Urinary bladder (tissue), 4 donors: Measurements from ENCODE around the gene LMNA. TPM values are rescaled to one million over a fixed set of nuclear protein-coding genes. Genes with fewer than 3 reads are reported as not detected.

ENCODE experiments used
- DNase-seq: peaks from one replicate; pipeline ENCODE4 v3.0.0-alpha.2; 2015; ENCODE audit errors: extremely low spot score
- H3K27ac ChIP-seq: one replicate; pipeline ENCODE4 v1.5.1; 2013; ENCODE audit warnings: low read depth, mild to moderate bottlenecking, moderate library complexity
- H3K36me3 ChIP-seq: one replicate; pipeline ENCODE4 v1.6.1; 2013; ENCODE audit warnings: mild to moderate bottlenecking, moderate library complexity; ENCODE audit not compliant: insufficient read depth
- H3K4me1 ChIP-seq: one replicate; pipeline ENCODE4 v1.6.1; 2013; ENCODE audit warnings: mild to moderate bottlenecking, moderate library complexity; ENCODE audit not compliant: insufficient read depth
- H3K4me3 ChIP-seq: one replicate; pipeline ENCODE4 v1.5.1; 2013; ENCODE audit warnings: low read depth, low read length
- WGBS: extraction: QIAGEN DNeasy Blood & Tissue Kit; methylation state at CpG from one replicate; pipeline ENCODE4 v1.1.7; 2013; 5-methylcytosine and 5-hydroxymethylcytosine counted together
- polyA plus RNA-seq: library from polyadenylated mRNA; stranded (reverse); fragments of 200-250 nt; gene quantifications from one replicate; pipeline ENCODE4 v1.2.3, GENCODE V29; 2013
- total RNA-seq: library from RNA; depleted of rRNA; stranded (reverse); fragments of >200 nt; gene quantifications from one replicate; pipeline ENCODE4 v1.2.3, GENCODE V29; 2014
- donor health status: healthy with polysubstance abuse.
- donor health status: healthy.

The LMNA gene
- total and polyA plus RNA-seq, 2 donors, result 224 to 306 TPM

- 25% methylated on average over 15 of the region's 15 CpGs for WGBS
- H3K36me3 ChIP-seq, result no peaks in the 10 kb centered on the region
- peaks cover 1% of the 10 kb centered on the region for H3K4me1 ChIP-seq
- H3K4me3 ChIP-seq, result no peak overlapping the region
- H3K27ac ChIP-seq, result peak overlapping the region; percentile 86
- no peak for DNase-seq
Observed at GRCh38 chr1:156104065-156104810, 10.3 kb upstream of the LMNA start.

DNA sequence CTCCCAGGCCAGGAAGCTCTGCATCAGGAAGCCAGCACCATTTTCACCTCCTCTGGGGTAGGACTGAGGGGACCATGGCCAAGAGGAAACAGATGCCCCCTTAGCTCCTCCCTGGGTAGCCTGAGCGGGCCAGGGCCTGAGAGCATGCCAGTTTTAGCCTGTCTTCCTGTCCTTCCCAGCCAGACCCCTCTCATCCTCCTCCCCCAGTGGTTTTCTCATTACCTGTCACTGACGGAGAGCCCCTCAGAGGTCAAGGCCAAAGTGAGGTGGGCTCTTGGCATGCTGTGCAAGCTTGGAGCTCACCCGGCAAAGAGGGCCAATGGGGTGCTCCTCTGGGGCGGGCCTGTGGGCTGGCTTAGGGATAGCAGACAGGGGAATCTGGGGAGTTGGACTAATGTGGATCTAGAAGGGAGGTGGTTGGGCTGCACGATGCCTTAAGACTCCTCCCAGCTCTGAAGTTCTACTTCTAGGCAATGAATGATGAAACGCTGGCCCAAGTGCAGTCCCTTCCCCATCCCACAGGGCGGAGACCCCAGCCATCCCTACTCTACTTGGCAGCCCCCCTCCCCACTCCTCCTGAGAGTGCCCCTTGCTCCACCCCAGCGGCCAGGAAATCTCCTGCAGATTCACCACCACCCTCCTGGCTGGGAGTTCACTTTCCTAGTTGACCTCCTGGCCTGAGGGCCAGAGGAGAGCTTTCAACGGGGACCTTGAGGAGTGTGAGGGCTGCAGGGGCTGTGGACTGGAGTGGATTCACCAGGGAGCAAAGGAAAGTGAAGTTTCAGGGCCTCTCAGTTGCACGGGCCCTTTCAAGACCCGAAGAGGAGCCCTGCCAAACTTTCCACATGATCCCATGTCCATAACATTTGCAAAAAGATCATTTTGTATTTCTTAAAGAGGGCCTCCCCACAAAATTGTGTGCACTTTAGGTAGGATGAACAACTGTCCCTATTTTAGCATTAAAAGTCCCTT lies 9.4 kb upstream of the LMNA start:
- Histone ChIP-seq H3K4me1 (peaks cover 1% of the 10 kb centered on the region), H3K27ac (peak overlapping the region; percentile 85), H3K36me3 (no peaks in the 10 kb centered on the region), H3K4me3 (no peak overlapping the region)
- 30% methylated on average over 11 of the region's 11 CpGs for WGBS
- DNase-seq, result no peak

DNA sequence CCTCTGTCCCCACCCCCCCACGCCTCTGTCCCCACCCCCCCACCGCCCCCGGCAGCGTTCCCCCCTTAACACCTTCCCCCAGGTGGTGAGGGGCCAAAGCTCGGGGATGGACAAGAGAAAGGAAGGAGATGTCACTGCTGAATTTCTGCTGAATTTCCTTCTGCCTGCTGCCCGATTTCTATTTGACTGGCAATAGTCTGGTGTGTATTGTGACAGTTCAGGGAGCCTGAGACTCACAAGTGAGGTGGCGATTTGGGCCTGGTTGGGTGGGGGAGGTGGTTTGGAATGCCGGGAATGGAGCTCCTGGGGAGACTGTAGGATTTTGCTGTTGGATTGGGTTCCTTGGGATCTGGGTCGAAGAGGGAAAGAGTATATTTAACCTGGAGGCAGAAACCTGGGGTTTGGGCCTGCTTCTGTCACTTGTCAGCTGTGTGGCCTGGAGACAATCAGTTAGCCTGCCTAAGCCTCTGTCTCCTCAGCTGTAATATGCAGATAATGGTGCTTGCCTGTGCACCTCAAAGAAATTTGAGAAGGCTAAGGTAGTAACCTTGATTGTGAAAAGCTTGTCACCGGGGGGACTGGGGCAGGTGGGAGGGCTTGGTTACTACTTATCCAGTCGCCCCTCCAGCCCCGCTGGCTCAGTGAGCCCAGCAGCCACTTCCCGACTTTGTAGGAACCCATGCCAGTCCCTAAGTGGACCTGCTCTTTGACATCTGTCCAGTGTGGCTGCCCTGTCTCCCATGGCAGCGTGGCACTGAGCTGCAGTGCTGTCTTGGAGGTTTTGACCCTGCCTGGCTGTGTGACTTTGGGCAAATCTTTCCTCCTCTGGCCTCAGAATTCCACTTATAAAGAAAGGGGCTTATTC lies 7.7 kb upstream of the LMNA start:
- Histone ChIP-seq H3K27ac (peak overlapping the region; percentile 95), H3K36me3 (no peaks in the 10 kb centered on the region), H3K4me1 (peaks cover 1% of the 10 kb centered on the region), H3K4me3 (peak overlapping the region; percentile 29)
- 34% methylated on average over 14 of the region's 14 CpGs for WGBS
- no peak for DNase-seq

DNA sequence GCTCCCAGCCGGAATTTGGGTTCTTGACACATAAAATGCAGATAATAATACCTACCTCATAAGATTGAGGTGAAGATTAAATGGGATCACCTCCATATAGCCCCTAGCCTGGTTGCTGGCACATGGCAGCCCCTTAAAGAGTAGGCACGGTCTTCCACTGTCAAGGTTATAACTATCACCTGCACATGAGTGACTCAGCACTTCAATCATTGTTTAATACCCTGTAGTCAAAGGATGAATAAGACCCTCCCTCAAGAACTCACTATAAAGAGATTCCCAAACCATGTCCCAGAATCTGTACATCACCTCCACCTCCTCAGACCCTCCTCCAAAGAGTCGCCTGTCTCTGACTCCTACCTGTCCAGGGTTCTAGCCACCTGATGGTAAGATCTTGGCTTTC lies 6.5 kb upstream of the LMNA start:
- peaks cover 1% of the 10 kb centered on the region for H3K4me1 ChIP-seq
- DNase-seq, result no peak
- H3K4me3 ChIP-seq, result no peak overlapping the region
- H3K36me3 ChIP-seq, result no peaks in the 10 kb centered on the region
- WGBS, result 92% methylated on average over 3 of the region's 3 CpGs
- H3K27ac ChIP-seq, result no peak overlapping the region

GRCh38 chr1:156108664-156109241 lies 5.8 kb upstream of the LMNA start:
- Histone ChIP-seq H3K4me3 (no peak overlapping the region), H3K36me3 (no peaks in the 10 kb centered on the region), H3K27ac (no peak overlapping the region), H3K4me1 (peaks cover 1% of the 10 kb centered on the region)
- 88% methylated on average over 6 of the region's 6 CpGs for WGBS
- no peak for DNase-seq

- WGBS, result 86% methylated on average over 2 of the region's 2 CpGs
- Histone ChIP-seq H3K27ac (no peak overlapping the region), H3K4me1 (no peaks in the 10 kb centered on the region), H3K36me3 (no peaks in the 10 kb centered on the region), H3K4me3 (no peak overlapping the region)
- no peak for DNase-seq
Observed at GRCh38 chr1:156110252-156110651, 4.3 kb upstream of the LMNA start.

DNA sequence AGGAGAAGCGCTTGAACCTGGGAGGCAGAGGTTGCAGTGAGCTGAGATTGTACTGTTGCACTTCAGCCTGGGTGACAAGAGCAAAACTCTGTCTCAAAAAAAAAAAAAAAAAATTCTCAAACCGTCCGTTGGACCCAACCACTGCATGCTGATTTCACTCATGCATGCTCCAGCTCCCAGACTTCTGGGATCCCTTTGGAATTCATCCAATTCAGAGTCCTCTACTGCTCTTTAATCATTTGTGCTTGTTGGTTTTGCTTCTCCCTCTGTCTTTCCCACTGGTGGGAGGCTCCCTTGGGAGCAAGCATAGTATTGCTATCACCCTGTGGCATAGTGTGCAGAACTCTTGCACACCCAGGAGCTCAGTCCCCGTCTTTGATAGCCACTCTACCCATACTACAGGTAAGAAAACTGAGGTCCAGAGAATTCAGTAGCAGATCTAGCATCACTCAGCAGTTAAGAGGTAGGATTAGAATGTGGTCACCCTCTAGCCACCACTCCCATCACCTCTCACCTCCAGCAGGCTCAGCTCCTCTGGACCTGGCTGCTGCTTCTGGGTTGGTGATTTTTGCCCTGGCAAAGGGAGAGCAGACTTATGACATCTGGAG lies 3.1 kb upstream of the LMNA start:
- H3K36me3 ChIP-seq, result no peaks in the 10 kb centered on the region
- no peaks in the 10 kb centered on the region for H3K4me1 ChIP-seq
- DNase-seq, result no peak
- WGBS, result 68% methylated on average over 4 of the region's 4 CpGs
- no peak overlapping the region for H3K4me3 ChIP-seq
- H3K27ac ChIP-seq, result no peak overlapping the region

DNA sequence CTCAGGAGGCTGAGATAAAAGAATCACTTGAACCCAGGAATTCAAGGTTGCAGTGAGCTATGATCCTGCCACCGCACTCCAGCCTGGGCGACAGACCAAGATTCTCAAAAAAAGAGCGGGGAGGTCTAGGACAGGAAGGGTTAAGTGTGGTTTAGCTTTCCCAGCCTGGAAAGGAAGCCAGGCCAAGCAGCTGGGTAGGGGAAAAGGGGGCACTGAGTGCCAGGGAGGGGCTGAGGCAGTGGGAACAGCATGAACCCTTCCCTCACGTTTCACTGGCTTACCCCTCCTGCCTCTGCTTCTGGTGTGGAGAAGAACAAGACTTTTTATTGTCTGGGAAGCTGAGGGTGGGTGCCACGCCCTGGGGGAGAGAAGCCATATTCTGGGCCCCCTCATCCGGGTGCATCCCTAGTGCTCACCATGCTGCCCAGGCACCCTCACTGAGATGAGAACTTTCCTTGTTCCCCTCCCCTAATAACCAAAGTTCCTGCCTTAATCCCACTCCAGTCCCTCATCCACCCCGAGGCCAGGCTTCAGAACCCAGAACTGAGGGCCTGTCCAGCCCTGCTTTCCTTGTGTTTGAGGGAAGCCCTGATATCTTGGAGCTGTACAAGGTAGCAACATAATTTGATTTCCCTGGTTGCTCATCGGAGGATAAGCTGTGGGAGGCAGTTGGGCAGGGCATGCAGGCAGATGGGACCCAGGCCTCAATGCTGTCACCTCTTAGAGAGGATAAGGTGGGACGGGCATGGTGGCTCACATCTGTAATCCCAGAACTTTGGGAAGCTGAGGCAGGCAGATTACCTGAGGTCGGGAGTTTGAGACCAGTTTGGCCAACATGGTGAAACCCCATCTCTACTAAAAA lies 2.0 kb upstream of the LMNA start:
- H3K4me3 ChIP-seq, result no peak overlapping the region
- WGBS, result 60% methylated on average over 10 of the region's 10 CpGs
- no peak for DNase-seq
- H3K4me1 ChIP-seq, result no peaks in the 10 kb centered on the region
- H3K36me3 ChIP-seq, result no peaks in the 10 kb centered on the region
- H3K27ac ChIP-seq, result no peak overlapping the region

DNA sequence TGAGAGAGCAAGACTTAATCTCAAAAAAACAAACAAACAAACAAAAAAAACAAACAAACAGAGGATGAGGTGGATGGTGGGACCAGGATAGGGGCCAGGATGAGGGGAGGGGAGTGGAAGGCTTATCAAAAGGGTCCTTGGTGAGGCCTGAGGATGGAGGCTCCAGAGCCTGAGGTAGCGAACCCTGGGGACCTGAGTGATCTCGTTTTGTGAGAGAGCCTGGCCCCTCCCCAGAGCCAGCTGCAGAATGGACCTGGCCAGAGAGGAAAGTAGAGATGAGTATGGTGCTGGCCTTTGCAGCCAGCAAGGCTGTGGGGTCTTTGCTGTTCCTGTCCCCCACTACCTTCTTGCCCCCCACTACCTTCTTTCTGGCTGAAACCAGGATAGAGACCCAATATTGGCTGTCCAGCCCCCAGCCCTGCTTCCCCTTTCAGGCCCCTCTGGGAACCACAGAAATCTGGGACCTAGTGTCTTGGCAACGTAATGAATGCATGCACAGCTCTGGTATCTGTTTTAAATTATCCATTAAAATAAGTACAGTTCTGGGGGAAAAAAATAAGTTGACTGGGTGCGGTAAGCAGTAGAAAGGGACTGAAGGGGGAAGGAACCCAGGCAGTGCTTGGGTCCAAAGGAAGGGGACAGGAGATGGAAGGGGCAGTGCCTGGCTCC lies 1.1 kb upstream of the LMNA start:
- Histone ChIP-seq H3K36me3 (no peaks in the 10 kb centered on the region), H3K4me3 (no peak overlapping the region), H3K27ac (peak overlapping the region; percentile 93), H3K4me1 (no peaks in the 10 kb centered on the region)
- 37% methylated on average over 4 of the region's 4 CpGs for WGBS
- no peak for DNase-seq

DNA sequence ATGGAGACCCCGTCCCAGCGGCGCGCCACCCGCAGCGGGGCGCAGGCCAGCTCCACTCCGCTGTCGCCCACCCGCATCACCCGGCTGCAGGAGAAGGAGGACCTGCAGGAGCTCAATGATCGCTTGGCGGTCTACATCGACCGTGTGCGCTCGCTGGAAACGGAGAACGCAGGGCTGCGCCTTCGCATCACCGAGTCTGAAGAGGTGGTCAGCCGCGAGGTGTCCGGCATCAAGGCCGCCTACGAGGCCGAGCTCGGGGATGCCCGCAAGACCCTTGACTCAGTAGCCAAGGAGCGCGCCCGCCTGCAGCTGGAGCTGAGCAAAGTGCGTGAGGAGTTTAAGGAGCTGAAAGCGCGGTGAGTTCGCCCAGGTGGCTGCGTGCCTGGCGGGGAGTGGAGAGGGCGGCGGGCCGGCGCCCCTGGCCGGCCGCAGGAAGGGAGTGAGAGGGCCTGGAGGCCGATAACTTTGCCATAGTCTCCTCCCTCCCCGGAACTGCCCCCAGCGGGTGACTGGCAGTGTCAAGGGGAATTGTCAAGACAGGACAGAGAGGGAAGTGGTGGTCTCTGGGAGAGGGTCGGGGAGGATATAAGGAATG lies 505 bp downstream of the LMNA start:
- WGBS, result under 1% methylated on average over 49 of the region's 49 CpGs
- H3K27ac ChIP-seq, result peak overlapping the region; percentile 95
- peak overlapping the region; percentile 96 for H3K4me3 ChIP-seq
- no peaks in the 10 kb centered on the region for H3K4me1 ChIP-seq
- no peak for DNase-seq
- no peaks in the 10 kb centered on the region for H3K36me3 ChIP-seq

- 3% methylated on average over 19 of the region's 19 CpGs for WGBS
- no peak for DNase-seq
- H3K27ac ChIP-seq, result peak overlapping the region; percentile 95
- H3K4me1 ChIP-seq, result no peaks in the 10 kb centered on the region
- peak overlapping the region; percentile 96 for H3K4me3 ChIP-seq
- H3K36me3 ChIP-seq, result no peaks in the 10 kb centered on the region
Observed at GRCh38 chr1:156115514-156116374, 1.2 kb downstream of the LMNA start.
